ENCODE results near the gene IL18RAP.
A peak's percentile ranks its signal among the peaks of the same experiment; 100 is the strongest.

Gene IL18RAP, protein sequence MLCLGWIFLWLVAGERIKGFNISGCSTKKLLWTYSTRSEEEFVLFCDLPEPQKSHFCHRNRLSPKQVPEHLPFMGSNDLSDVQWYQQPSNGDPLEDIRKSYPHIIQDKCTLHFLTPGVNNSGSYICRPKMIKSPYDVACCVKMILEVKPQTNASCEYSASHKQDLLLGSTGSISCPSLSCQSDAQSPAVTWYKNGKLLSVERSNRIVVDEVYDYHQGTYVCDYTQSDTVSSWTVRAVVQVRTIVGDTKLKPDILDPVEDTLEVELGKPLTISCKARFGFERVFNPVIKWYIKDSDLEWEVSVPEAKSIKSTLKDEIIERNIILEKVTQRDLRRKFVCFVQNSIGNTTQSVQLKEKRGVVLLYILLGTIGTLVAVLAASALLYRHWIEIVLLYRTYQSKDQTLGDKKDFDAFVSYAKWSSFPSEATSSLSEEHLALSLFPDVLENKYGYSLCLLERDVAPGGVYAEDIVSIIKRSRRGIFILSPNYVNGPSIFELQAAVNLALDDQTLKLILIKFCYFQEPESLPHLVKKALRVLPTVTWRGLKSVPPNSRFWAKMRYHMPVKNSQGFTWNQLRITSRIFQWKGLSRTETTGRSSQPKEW

DNA sequence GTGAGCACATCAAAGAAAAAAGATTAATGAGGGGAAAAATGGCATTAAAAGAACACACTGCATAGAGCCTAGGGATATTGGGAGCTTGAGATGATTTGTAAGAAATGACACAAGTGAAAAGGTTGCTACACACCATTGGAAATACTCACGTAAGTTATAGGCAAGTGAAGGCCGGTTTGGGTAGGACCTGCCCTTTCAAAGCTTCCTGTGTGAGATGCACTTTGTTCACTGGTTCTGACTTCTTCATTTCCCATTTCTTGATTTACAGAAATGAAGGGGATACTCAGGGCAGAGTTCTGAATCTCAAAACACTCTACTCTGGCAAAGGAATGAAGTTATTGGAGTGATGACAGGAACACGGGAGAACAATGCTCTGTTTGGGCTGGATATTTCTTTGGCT is at the start of gene IL18RAP:
Gene IL18RAP (plus strand): TSS at position 251 of the 400 bp plus-strand sequence. CDS start 118 bp downstream, at position 369.
- DNase-seq: no peak

DNA sequence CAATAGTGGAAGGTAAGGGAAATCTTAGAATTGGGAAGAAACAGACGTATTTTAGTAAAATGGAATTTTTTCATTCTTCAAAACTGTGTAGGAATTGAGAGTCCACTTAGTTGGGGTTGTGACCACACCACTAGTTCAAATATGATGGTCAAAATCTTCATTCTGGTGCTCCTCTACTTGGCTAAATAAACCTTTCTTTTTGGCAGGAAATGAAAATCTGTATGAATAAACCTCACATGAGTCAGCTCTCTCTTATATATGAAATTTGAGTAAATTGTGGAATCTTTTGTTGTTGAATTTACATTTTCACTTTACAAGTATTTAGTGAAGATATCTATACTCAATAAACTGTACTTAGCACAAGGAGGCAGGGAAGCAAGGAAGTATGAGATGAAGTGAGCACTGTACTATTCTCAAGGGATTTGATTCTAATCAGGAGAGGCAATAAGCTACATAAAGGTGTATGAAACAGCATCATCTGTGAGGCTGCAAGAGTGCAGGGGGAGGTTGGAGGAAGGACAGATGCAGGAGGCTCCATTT is 46.8 kb upstream of the IL18RAP start:
- no peak for DNase-seq

DNA sequence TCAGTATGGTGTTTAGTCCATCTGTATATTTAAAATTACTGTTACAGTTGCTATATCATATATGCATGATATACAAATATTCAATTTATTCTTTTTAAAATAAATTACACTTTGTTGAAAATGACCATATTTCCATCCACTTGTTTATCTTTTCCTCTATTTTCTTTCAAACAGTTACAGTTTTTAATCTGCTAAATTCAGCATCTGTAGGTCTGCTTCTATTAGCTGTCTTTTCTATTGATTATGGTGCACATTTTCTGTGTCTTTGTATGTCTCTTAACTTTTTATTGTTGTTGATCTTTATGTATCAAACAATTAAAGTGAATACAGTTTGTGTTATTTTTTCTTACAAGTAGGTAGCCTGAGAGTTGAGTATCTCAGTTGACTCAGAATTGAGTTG is 39.2 kb upstream of the IL18RAP start:
- no peak for DNase-seq

DNA sequence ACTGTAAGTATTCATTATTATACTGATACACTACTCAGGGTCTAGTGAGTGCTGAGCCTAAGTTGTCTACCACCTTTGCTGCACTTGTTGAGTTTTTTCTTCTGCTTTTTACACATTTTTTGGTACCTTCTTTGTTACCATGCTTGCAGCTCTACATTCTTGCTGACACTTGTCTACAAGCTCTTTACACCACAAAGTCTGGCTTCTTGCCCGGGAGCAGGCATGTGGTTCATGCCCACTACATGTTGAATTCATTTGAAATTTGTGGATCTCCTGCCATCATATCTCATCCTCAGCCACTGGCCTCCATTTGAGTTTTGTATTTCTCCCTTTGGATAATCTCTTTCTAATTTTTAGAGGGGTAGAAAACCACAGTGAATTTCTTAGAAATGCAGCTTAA is 37.4 kb upstream of the IL18RAP start:
- DNase-seq: no peak

DNA sequence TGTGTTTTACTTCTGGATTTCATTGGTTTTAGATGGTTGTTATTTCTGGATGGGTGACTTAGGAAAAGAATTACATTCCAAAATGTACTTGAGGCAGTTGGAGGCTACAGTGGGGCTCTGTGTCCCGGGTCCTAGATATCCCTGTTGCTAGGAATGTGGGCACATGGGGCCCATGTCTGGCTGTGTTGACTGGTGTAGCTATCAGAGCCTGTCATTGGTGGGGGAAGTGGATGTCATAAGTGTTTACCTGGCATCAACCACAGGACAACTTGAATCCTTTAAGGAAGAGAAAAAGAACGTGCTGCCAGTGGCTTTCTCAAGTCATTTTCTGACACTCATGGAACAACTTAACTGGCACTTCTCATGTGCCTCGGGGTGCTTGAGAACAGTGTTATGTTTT is 37.0 kb upstream of the IL18RAP start:
- no peak for DNase-seq

DNA sequence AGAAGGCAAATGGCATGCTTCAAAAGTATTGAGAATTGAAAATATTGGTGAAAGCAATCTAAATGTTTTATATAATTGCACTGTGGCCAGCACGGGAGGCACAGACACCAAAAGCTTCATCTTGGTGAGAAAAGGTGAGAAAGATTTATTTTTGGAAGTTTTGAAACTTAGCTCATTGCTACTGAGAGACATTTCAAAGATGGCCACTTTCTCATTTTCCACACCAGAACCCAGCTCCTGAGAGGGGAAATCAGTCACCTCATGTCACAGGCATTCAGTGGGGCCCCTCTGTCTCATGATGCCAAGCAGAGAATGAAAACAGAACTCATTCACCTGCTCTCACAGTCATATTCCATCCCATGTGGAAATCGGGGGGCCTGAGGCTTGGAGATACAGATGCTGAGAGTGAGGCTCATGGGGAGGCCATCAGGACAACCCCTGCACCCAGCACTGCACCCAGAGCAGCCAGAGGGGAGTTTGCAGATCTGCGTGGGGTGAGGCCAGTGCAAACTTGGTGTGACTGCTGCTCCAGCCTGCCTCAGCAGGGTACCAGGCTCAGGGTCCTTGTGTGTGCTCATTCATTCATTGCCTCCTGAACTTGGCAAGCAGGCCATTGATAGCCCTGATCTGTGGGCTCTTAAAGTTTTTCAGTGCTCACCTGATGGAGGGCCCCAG is 36.0 kb upstream of the IL18RAP start:
- no peak for DNase-seq

DNA sequence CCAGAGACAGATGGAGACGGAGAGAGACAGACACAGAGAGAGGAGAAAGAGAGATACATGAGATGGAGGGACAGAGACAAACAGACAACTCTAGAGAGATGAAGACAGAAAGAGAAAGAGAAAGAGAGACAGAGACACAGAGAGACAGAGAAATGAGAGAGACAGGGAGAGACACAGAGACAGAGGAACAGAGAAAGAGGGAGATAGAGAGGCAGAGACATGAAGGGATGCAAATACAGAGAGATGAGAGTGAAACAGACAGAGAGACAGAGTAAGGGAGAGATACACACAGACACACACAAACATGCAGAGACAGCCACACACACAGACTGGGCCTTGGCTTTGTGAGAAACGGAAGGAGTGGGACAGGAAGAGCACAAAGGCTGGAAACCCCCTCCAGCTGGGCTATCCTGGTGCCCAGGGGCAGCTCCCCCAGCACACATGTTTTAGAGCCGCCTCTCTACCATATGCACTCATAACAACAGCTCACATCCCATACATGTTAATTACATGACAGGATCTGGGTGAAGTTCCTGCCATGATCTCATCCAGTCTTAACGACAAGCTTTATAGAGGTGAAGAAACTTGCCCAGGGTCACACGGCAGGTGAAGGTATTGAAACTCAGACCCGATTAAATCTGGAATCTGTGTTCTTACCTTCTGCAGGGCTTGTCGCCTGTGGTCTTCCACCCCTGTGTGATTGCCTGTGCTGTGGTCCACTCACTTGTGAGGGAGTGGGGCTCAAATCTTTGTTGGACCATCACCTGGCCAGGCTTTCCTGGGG is 35.0 kb upstream of the IL18RAP start:
- DNase-seq: no peak

DNA sequence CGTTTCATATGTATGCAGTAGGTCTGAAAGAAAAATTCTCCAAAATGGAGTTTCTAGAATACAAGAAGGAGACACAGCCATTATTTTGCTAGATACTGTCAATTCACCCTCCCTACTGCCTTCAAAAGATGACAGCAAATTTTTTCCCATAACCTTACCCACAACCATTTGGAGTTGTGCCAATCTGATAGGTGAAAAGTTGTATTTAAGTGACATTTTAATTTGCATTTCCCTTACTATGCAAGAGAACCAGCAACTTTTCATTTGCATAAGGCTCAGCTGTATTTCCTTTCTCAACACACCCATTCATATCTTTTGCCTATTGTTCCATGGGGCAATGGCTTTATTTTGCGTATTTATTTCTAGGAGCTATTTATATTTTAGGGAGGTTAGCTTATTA is 31.4 kb upstream of the IL18RAP start:
- peak in 1 of 2 donors; percentile 51 for DNase-seq

DNA sequence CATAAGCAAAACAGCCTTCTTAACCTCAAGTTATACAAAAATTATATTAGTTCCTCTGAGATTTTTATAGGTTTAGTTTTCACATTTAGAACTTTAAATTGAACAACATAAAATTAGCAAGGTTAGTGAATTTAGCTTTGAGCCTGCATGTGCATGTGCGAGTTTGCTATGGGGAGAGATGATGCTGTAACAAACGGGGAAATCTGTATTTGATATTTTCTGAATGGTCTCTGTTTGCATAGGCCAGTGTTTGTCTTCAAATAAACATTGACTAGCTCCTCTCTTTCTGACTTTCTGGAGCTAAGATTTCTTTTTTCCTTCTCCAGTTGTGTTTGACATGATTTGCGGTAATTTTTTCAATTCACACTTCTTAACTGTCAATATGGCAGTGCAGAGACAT is 30.9 kb upstream of the IL18RAP start:
- no peak for DNase-seq

DNA sequence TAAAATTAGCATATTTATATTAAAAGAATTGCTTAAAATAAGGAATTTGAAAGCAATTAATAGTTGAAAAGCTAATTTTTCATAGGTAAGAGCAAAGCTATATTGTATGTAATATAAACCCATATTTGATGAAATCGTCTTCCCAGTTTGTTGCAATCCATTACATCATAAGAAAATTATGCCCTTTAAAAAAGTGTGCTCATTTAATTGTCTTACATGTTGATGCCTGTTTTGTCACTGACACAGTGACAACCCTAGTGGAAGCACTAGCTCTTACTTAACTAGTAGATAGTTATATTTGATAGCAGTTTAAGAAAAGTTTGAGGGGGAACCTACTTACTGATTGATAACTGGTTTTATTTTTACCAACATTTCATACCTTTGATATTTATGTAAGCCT is 30.0 kb upstream of the IL18RAP start:
- DNase-seq: no peak

DNA sequence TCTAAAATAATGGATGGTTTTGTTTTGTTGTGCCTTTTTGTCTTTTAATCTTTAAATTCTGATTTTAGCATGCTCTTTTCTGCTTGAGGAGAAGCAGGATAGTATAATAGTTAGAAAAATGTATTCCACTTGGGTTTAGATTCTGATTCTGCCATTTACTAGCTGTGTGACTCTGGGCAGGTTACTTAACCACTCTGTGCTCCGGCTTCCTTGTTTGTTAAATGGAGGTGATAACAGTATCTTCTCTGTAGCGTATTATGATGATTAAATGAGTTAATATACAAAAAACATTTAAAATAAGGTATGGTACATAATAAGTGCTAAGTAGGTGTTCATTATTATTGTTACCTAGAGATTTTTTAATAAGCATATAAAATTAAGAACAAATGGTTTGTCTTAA is 26.9 kb upstream of the IL18RAP start:
- no peak for DNase-seq

DNA sequence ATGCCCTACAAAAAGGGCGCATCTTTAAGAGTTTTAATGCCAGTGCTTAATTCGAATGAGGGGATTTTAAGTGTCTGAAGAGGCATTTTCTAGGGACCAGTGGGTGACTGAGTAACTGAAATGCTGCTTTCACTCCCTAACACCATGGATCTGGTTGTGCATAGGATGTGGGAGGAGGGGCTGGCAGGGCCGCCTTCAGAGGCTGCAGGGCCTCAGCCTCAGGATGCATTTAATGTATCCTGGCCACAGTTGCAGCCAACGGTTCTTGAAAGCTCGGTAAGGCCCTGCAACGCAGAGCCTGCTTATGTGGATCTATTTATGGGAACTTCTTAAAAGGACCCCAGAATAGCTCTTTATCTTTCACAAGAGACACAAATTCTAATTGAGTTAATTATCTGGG is 25.8 kb upstream of the IL18RAP start:
- no peak for DNase-seq

DNA sequence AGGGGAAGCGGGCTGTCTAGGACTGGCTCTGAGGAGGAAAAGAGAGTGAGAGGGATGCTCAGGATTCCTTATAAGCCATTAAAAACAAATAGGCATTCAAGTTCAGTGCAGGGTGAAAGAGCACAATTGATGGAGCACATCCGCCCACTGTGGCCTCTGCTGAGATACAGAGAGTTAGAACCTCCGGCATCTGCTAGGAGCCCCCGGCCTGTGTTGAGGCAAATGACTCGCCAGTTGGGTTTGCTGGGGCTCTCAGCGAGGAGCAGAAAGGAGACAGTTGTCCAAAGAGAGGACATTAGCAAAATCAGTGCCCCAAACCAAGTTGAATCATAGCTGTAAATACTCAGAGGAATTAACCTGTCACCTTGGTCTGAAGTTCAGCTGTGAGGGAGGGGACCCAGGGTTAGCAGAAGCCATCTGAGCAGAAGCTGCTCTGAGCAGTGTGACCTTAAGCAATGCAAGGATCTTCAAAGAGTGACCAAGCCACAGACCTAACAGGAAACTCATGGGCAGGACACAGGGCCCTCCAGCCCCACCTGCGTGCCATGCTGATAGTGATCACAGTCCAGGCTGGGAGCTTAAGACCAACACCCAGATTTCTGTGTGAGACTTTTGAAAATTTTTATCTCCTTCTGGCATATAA is 23.3 kb upstream of the IL18RAP start:
- DNase-seq: no peak

DNA sequence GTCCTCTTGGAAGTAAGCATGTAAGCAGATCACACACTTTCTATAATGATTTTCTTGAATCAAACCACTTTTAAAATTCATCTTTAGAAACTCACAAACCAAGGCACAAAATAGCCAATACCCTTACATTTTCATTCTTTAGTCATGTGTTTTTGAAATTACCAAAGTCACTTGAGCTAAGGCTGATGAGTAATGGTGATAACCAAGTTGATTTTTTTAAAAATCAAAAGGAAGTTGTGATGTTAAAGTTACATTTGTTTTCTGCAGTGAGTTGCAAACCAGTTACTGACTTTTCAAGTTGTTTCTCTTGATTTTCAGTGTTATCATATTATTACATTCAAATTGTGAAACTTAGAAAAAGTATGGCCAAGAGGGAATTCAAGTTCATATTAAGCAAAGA is 21.5 kb upstream of the IL18RAP start:
- no peak for DNase-seq

DNA sequence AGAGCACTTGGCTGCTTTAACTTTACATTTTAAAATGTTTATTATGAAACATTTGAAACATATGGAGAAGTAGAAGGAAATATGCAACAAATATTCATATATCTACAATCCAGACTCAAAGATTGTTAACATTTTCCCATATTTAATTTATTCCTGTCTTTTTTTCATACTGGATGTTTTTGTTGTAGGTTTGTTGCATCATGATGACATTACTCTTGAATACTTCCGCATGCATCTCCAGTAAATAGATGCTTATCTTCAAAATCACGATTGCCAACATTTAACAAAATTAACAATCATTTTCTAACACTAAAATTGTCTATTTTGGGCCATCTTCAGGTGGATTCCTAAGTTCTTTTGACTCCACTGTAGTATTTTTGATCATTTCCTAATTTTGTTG is 21.1 kb upstream of the IL18RAP start:
- no peak for DNase-seq

DNA sequence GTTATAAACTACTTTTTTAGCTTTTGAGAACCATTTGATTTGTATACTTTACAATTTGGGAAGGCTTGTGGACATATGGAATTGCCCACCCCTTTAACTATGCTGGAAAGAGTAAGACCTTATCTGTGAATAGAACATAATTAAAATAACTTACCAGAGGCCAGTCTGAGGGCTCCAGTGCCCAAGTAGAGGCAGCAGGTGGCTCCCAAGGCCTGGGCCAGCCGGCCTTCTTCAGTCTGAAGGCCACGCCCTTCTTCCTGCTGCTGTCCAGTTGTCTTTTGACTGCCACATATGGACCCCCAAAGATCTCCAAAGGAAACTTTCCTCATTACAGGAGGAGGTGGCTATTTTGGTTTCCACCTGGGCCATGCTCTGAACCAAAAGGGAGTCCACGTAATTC is 12.0 kb upstream of the IL18RAP start:
- DNase-seq: no peak

DNA sequence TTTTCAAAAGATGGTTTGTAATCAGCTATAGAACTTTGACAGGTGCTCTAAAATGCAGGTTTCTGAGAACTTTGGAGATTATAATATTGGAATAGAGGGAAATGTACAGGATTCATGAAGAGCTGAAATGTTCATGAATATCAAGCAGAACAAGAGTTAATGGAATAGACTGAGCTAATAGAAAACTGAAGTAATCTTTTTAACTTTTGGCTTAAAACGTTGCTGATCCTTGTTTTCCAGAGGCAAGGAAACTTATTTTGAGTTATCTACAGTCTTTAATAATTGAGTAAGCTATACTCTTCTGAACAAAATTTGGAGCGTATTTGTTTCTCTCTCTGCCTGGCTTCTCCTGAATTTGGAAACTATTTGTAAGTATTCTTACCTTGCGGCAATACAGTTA is 10.8 kb upstream of the IL18RAP start:
- no peak for DNase-seq

DNA sequence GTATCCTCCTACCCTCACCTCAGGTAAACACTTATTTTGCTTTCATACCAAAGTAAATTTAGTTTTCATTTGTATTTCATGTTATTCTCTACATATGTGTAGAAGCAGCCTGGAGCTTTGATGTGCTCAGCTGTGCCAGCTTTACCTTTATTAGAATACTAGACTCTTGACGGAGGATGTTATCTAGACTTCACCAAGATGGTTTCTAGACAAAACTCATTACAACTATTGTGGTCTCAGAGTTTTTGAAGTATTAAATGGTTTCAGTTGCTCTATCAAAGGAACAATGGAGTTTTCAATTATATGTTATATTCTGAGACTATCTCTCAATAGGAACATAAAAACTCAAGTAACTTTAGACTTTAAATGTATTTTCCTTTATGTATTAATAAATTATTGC is 5.0 kb upstream of the IL18RAP start:
- peak in 1 of 2 donors; percentile 28 for DNase-seq

DNA sequence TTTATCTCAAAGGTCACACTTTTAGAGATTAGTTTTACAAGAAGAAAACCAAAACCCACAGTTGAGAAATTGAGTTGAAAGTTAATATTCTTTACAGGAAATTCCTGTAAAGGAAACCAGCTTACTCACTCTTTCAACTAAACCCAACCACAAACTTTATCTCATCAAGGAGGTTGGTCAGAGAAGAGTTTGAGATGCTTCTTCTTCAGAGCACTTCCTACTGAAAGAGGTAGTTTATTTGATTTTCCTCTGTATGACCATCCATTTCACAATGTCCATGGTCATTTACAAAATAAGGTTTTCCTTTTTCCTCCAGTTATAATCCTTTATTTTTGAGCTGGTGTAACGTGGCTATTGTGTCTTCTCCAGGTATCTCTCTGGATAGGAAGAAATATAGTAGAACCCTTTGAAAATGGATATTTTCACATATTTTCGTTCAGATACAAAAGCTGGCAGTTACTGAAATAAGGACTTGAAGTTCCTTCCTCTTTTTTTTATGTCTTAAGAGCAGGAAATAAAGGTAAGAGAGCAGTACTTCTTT is 4.5 kb upstream of the IL18RAP start:
- DNase-seq: peak in 1 of 2 donors; percentile 52

DNA sequence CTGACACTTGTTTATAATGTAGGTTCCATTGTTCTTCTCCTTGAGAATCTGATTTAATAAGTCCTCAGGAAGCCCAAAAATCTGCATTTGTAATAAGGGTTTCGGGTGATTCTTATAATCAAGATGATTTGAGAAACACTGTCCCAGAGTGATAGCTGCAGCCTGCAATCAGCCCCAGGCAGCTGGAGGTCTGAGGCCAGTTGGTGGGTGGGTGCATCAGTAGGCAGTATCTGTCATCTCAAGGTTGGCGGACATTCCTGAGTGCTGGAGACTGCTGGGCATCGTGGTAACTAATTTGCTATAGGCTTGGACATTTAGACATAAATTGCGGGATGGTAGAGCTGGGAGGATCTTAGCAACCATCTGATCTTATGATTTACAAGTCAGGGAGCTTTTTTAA is 2.7 kb upstream of the IL18RAP start:
- no peak for DNase-seq

DNA sequence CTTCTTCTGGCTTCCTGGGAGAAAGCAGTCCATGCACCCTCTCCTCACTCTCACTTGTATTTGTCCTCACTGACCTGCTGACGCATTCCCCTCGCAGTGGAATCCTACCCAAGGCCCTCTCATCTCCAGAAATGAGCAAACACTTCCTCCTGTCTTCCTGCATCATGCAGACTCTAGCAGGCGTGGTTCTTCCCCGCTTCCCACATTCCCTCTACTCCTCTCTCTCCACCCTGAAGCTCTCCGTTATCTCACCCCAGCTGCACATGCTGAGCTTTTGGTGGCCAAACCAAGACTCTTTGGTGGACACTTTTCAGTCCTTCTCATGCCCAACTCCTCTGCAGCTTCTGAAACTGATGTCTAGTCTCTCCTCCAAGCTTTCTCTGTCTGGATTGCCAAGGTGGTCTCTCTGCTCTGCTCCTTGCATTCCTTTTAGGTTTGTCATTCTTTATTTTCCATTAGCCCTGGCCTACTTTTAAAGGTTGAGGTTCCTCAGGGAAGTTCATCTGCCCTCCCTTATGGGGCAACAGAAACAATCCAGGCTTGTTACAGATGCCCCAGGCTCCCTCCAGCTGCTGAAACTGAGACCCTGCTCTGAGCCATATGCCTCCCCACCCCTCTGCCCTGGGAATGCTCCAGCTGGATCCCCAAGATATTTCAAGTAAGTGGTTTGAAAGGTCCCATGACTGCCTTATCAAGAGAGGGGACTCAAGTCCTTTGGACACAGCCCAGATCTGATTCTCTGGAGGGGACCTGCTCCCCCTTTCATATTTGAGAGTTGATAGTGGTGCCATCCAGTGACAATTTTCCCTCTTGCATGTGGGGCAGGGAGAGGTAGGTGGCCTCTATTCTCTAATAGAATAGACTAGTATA is 835 bp upstream of the IL18RAP start:
- DNase-seq: no peak
